Right renal cortex interstitium (tissue), 3 donors: ENCODE measurements around the gene ABCC10. TPM values are rescaled to one million over a fixed set of nuclear protein-coding genes. Genes with fewer than 3 reads are reported as not detected.
"Not testable (repeated sequence)": the region's sequence is repeated elsewhere in the genome, so short reads cannot be mapped to it uniquely, and the experiment has no call there.

Experiments
- DNase-seq, 3 donors: peaks; one replicate each; pipeline ENCODE4 v3.0.0-alpha.2; 2013; ENCODE audit warnings: low read depth in 3 of 3, low spot score in 2 of 3
- polyA plus RNA-seq, 3 donors: library from polyadenylated mRNA; unstranded; fragments of 120-200 nt; gene quantifications; one replicate each; pipeline ENCODE4 v1.2.1, GENCODE V29; 2013; ENCODE audit not compliant: insufficient read length in 3 of 3

The ABCC10 gene, protein sequence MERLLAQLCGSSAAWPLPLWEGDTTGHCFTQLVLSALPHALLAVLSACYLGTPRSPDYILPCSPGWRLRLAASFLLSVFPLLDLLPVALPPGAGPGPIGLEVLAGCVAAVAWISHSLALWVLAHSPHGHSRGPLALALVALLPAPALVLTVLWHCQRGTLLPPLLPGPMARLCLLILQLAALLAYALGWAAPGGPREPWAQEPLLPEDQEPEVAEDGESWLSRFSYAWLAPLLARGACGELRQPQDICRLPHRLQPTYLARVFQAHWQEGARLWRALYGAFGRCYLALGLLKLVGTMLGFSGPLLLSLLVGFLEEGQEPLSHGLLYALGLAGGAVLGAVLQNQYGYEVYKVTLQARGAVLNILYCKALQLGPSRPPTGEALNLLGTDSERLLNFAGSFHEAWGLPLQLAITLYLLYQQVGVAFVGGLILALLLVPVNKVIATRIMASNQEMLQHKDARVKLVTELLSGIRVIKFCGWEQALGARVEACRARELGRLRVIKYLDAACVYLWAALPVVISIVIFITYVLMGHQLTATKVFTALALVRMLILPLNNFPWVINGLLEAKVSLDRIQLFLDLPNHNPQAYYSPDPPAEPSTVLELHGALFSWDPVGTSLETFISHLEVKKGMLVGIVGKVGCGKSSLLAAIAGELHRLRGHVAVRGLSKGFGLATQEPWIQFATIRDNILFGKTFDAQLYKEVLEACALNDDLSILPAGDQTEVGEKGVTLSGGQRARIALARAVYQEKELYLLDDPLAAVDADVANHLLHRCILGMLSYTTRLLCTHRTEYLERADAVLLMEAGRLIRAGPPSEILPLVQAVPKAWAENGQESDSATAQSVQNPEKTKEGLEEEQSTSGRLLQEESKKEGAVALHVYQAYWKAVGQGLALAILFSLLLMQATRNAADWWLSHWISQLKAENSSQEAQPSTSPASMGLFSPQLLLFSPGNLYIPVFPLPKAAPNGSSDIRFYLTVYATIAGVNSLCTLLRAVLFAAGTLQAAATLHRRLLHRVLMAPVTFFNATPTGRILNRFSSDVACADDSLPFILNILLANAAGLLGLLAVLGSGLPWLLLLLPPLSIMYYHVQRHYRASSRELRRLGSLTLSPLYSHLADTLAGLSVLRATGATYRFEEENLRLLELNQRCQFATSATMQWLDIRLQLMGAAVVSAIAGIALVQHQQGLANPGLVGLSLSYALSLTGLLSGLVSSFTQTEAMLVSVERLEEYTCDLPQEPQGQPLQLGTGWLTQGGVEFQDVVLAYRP (N-terminal part only)
- polyA plus RNA-seq: 10 to 100 TPM; 14.9 to 17.5 (median 17.1) TPM

DNA sequence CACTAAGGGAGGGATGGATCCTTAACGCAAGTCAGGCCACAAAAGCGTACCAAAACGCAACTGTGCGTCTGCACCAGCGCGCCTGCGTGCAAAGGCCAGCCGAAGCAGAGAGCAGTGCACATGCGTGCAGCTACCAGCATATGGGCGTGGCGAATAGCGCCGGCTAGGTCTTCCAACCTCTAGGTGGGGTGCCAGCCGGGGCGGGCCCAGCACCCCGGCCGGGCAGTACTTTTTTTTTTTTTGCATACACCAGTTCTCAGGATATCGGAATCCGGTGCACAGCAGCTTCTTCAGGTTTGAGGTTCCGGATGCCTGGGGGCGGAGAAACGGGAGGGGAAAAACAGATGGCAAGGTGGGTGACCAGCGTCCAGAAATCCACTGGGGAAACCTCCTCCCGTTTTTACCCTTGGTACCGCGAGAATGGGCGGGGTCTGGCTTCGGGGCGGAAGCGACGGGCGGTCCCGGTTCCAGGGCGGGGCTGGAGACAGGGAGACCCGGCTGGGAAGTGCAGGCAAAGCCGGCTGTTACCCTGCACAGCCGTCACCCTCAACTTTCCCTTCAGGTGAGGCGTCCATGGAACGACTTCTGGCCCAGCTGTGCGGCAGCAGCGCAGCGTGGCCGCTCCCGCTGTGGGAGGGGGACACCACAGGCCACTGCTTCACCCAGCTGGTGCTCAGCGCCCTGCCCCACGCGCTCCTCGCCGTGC is at the start of gene ABCC10:
ABCC10 (plus strand) TSS at position 136 of the 706 bp plus-strand sequence; CDS start at position 574, 438 bp downstream.
- DNase-seq: peak; percentile 89 to 92 (median 89)

DNA sequence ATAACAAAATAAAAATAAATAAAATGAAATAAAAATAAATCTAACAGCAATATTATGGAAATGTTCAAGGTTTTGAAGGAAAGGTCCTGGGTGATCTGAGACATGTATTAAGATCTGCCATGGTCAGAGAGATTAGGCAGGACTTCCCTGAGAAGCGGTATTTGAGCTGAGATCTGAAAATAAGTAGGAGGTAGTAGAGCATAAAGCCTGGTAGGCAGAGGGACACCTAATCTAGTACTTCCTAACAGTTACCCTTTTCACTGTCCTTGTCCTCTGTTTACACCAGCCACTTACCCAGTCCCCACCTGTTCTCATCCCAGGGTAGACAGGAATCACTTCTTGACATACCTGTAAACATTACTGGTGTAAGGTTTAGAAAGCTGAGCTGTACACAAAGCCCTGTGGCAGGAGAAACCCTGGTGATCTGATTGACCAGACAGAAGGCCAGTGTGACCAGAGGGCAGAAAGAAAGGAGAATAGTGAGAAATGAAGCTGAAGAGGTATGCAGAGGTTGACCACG is 49.6 kb upstream of the ABCC10 start:
- no peak for DNase-seq

DNA sequence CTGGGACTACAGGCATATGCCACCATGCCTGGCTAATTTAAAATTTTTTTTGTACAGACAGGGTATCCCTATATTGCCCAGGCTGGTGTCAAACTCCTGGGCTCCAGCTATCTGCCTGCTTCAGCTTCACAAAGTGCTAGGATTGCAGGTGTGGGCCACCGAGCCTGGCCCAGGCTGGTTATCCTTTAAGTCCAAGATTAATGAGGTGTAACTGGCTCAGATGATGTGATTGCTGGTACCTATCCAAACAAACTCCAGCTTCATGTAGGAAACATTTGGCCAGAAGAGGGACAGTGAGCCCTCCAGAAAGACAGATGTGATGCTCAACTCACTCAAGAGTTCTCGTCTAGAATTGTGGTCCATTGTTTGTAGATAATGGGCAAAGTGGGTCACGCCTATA is 48.7 kb upstream of the ABCC10 start:
- DNase-seq: no peak

DNA sequence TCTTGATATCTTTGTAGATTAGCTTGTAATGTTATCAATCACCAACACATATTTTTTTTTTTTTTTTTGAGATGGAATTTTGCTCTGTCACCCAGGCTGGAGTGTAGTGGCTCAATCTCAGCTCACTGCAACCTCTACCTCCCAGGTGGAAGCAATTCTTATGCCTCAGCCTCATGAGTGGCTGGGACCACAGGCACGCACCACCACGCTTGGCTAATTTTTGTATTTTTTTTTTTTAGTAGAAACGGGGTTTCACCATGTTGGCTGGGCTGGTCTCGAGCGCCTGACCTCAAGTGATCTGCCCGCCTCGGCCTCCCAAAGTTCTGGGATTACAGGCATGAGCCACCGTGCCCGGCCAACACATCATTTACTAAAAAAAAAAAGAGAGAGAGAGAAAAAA is 46.5 kb upstream of the ABCC10 start:
- DNase-seq: not testable (repeated sequence)

DNA sequence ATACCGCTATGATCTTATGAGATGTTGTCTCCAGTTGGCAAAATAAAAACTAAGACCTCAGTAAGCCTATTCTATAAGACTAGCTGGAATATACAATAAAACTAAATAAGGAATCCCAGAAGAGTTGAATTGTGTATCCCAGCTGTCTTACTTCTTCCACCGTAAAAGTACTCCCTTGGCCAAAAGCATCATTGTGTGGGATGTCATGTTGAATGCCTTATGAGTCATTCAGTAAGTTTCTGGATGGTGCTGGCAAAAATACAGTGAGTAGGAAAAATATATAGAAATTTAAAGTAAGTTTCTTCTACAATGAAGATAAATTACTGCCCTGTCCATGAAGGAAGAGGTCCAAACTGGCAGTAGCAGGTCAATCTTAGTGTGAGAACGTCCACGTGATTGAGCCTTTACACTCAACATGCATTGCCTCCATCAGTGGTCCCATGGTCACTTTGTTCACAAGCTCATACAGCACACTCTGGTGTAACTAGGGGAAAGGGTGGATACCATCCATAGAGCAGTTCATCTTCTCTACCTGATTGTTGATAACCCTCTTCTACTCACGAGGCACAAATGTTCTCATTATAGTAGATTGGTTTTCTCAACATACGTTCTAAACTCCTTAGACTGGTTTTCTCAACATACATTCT is 44.2 kb upstream of the ABCC10 start:
- no peak for DNase-seq

DNA sequence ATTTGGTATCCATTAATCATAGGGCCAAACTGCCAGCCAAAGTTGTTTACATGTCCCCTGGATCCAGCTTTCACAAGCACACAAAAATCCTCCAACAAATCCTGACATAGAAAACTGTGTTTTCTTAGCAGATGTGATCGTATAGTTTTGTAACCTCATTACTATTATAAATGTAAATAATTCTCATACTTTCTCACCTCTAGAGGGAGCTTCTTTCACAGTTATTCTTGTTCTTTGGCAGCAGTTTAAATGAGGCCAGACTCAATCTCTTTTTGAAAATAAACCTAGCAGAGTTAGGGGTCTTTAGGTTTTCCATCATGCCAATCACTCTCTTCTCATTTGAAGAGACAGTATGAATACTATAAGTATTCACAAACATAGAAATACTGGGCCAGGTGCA is 40.8 kb upstream of the ABCC10 start:
- DNase-seq: no peak

DNA sequence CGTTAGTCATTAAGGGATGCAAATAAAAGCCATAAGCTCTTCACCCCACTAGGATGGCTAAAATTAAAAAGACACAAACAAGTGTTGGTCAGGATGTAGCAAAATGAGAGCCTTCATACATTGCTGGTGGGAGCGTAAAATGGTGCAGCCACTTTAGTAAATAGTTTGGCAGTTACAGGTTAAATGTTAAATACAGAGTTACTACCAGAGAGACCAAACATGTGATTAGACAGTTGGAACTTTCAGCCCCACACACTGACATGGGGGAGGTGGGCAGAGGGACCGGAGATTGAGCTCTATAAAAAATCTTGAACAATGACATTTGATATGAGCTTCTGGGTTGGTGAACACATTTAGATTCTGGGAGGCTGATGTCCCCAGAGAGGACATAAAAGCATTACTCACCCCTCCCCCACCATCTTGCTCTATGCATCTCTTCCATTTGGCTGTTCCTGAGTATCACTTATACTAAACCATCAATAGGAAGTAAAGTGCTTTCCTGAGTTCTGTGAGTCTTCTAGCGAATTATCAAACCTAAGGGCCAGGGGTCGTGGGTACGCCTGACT is 37.5 kb upstream of the ABCC10 start:
- no peak for DNase-seq

DNA sequence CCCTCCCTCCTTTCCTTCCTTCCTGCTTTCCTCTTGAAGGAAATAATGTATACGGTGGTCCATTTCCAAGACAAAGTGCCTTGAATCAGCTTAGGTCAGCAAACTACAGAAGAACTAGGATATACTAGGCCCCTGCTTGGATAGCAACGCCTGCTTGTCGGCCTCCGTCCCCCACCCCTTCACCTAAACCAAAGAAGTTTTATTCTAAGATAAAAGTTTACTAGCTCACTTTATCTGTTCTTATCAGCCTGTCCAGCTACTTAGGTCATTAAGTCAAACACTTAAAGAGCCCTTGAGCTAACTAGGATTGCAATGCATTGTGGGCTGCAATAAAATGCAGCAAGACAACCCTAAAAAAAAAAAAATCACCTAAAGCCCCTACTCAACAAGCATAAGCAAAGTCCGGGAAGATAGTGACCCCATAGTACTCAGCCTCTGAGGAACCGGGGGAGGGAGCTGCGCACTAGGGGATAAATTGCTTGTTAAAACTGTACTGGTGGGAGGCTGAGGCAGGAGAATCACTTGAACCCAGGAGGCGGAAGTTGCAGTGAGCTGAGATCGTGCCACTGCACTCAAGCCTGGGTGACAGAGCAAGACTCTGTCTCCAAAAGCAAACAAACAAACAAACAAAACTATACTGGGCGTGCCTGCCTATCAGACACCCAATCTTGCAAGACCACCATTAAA is 36.4 kb upstream of the ABCC10 start:
- DNase-seq: not testable (repeated sequence)

DNA sequence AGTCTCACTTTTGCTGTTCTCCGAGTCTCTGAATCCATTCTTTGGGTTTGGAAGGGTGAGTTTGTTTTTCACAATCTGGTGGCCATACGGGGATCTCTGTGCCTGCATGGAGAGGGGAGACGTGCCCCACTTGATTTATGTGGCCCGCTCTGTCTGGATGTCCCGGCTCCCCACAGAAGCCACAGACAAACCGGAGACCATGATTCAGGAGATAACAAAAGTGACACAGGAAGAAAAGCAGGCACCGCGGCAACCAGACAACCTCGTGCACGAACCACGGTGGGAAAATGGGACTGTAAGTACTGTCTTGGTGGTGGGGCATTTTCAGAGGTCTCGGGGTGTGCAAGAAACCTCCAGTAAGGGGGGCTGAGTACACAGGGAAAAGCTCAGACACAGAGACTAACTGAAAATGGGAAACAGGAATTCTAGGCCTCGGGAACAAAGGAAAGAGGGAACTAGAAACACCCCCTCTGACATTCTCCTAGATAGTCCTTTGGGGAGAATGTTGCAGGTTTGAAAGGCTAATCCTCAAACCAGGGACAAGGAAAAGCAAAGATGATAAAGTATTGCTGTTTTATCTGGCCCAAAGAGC is 35.8 kb upstream of the ABCC10 start:
- DNase-seq: no peak

DNA sequence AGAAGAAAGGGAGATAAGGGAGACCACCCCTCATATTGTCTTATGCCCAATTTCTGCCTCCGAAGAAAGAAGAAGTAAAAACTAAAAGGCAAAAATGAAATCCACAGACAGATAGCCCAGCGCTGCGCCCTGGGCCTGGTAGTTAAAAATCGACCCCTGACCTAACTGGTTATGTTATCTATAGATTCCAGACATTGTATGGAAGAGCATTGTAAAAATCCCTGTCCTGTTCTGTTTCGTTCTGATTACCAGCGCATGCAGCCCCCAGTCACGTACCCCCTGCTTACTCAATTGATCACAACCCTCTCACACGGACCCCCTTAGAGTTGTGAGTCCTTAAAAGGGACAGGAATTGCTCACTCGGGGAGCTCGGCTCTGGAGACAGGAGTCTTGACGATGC is 34.2 kb upstream of the ABCC10 start:
- not testable (repeated sequence) for DNase-seq

DNA sequence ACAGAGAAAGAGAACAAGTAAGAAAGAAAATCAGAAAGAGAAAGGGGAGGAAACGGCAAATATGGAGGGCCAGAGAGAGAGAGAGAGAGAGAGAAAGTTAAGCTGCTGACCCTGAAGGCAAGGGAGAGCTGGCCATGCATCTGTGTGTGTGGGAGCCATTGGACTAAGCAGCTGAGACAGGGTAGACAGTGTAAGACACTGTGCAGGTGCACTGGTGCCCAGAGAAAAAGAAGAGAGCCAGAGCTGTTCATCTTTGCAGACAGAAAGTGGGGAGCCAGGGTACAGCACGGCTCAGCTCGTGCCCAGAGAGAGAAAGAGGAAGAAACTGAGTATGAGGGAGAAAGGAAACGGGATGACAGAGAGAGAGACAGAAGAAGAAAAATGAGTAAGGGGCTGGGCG is 33.7 kb upstream of the ABCC10 start:
- DNase-seq: no peak

DNA sequence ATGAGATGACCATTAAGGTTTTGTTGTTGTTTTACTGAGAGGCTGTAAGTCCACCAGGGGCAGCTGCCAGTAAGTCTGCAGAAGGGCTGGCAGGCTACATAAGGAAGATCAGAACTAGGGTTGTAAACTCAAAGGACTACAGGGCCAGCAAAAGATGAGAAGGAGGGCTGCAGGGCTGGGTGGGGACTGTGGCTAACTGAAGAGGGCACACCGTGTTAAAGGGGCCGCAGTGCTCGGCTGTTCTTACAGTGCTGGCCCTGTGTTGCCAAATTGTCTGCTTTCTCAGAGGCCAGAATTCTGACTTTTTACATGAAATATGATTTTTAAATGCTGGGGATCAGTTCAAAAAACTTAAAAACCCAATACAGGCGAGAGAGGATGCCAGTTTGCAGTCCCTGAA is 32.4 kb upstream of the ABCC10 start:
- no peak for DNase-seq

DNA sequence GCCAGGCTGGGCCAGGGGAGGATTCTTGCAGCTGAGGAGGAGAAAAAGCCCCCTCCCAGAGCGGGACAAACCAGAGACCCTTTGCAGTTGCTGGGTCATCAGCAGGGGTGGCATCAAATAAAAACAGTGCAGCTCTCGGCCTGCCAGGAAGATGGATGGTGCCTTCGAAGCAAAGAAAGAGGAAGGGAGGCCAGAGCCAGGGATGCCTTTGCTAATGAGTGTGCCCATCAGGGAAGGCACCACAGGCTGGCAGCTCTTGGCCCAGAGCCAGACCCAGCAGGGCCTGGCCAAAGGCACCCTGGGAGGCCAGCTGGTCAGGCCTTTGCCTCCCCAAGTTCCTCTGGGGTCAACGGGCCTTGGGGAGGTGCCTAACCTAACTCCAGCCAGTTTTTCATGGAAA is 31.6 kb upstream of the ABCC10 start:
- DNase-seq: no peak

DNA sequence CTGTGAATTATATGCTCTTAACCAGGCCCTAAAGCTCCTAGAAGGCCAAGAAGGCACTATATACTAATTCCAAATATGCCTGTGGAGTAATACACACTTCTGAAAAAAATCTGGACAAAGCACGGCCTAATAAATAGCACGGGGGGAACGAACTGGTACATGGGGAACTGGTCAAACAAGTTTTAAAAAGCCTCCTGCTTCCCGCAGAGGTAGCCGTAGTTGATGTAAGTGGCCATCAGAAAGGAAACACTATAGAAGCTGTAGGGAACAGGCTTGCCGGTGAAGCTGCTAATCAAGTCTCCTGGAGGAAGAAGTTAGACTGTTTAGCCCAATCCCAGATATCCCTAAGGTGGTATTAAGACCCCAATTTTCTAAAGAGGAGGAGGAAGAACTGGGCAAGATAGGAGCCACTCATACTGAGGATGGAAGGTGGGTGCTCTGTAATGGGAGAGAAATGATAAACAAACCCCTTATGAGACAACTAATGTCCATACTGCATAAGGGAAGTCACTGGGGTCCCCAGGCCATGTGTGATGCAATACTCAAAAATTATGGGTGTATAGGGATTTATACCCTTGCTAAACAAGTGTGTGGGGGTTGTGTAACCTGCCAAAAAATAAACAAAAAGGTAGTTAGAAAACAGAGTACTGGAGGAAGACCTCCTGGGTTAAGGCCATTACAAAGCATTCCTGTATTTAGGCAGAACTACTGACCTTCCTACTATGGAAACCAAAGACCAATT is 30.8 kb upstream of the ABCC10 start:
- DNase-seq: no peak

DNA sequence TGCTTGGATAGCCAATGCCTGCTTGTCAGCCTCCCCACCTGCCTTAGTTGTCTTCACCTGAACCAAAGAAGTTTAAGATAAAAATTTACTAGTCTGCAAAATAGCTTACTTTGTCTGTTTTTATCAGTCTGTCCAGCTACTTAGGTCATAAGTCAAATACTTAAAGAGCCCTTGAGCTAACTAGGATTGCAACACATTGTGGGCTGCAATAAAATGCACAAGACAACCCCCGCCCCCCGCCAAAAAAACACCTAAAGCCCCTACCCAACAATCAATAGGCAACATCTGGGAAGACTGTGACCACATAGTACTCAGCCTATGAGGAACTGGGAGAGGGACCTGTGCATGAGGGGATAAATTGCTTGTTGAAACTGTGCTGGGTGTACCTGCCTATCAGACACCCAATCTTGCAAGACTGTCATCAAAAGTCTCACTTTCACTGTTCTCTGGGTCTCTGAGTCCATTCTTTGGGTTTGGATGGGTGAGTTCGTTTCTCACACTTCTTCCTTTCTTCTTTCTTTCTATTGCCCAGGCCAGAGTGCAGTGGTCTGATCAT is 27.3 kb upstream of the ABCC10 start:
- no peak for DNase-seq

DNA sequence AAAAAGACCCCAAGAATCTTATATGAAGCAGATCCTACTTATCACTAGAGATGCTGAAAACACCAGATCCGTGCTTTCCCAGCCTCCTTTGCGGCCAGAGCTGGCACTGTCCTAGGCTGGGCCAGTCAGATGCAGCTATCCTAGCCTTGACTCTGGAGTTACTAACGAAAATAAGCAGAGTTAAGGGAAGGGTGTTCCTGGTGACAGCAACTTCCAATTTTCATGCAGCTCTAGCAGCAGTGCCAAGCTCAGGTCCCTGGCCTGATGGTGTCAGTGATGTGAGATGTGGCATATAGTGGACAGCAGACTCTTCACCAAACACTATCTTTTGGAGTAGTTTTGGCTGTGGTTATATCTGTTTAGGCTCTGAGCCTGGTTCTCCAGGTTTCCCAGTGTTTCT is 25.6 kb upstream of the ABCC10 start:
- DNase-seq: no peak

DNA sequence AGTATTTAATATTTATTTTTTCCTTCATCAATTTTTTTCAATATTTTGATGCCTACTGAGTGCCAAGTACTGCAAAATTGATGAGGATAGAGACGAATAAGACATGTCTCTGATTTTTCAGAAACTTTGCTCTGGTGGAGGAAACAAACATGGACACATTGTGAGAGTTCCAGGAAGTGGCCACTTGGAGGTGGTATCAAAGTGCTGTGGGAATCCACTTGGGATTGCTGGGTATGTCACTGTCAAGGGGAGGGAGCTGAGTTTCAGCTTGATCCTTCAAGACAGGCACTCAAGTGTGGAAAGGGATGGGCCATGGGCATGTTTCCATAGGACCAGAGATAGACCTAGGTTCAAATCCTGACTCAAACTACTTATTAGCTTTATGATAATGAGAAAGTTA is 24.5 kb upstream of the ABCC10 start:
- DNase-seq: no peak
